GM18520 (cell line): ENCODE results near the gene ATXN7L2.

ENCODE experiments used
- ATAC-seq: cut with Tn5 transposase; IDR thresholded peaks from one replicate; pipeline ENCODE4 v1.9.1; 2021; ENCODE audit not compliant: unreplicated experiment

ATXN7L2 gene

GRCh38 chr1:109495738-109496137 is 12.0 kb downstream of the ATXN7L2 start:
- no peak for ATAC-seq

DNA sequence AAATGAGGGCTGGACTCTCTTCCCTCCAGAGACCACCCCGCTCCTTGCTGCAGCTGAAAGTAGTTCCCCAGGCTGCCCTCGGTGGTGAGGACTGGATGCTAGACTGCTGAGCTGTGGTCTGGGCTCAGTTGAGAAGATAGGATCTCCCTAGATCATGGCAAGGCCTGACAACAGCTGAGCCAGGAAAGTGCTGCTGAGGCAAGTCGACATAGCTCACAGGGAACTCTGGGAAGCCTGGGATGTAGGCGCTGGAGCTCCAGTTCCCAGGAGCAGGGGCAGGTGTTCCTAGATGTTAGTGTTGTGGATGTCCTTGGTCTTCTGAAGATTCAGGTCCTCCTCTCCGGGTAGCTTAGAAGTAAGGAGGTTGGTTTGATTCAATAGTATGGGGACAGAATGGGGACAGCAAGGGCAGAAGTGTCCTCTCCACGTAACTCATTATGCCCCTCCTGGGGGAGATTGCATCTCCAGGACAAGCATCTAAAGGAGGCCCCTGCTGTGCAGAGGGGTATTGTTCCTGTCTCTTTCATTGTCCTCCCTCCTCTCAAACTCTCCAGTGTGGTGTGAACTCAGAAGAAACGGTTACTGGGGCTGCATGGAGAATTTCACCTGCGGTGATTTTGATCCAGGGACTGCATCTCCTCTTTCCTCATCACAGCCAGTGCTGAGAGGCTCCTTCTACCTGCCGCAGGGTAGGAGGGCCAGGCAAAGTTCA is 13.9 kb downstream of the ATXN7L2 start:
- ATAC-seq, result no peak

DNA sequence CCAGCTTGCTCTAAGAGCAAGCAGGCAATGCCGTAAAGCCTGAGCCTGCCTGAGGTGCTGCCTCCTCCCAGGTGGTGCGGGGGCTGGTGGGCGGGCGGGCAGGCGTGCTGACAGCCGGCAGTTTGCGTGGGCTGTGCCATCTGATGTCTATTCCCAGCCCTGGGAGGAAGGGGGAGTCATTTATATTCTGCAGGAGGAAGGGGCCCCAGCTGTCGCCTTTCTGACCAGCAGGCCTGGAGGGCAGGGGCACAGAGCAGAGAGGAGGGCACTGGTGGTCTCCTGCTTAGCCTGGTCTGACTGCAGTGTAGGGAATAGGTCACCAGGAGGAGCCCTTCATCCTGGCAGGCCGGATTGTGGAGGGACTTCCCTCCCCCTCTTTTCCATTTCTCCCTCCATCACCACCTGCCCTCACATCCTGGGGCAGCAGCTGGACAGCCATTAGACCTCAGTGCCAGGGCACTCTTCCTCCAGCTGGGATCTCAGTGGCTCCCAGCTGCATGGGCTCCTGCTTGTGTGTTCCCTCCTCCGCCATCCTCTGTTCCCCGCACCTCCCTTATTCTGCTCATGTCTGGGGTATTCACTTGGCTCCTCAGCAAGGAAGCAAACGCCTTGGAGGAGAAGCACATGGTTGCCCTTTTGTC is 14.6 kb downstream of the ATXN7L2 start:
- ATAC-seq, result no peak

DNA sequence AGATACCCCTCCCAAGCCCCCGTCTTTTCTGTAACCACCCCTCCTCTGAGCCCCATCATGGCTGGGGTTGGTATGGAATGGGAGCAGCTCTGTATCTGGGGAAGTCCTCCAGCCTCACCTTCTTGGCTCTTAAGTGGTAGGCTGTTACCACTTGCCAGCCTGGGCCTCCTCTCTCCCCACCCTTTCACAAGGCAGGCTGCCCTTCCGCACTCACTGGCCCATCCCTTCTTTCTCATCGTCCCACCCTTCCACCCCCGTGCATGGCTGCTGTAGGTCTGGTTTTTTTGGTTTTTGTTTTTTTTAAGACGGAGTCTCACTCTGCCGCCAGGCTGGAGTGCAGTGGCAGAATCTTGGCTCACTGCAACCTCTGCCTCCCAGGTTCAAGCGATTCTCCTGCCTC is 15.4 kb downstream of the ATXN7L2 start:
- ATAC-seq, result no peak

DNA sequence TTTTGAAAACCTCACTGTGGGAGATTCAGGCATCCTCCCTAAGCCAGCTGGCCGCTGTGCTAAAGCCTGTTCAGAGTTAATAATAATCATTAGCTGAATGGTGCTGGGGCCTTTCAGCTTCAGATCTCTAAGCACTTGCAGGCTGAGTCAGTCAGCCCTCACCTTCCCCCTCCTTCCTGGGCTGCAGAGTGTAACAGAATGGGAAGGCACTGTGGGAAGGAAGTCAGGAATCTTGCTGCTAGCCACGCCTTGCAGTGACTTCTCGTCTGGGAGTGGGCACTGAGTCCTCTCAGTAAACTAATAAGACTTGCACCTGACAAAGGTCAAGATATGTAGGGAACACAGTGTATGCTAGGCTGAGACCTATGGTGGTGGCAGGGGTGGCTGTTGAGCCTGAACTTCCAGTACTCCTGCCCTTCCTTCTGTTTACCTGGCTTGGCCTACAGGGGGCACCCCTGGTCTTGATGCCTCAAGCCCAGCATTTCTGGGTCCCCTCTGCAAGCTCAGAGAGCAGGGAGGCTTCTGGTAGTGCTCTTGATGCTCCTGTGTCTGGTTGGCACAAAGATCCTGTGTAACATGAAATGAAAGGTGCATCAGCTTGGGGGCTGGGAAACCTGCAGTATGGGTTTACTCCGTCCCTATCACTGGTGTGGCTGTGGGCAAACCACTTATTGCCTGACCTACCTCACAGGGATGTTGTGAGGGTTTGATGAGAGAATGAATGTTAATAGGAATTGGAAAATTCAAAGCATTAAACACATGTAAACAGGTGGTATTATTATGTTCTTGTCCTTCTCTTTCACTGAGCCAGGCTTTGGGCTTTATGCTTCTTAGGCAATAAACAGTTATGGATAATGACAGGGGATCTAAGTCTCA is 16.2 kb downstream of the ATXN7L2 start:
- ATAC-seq, result no peak

DNA sequence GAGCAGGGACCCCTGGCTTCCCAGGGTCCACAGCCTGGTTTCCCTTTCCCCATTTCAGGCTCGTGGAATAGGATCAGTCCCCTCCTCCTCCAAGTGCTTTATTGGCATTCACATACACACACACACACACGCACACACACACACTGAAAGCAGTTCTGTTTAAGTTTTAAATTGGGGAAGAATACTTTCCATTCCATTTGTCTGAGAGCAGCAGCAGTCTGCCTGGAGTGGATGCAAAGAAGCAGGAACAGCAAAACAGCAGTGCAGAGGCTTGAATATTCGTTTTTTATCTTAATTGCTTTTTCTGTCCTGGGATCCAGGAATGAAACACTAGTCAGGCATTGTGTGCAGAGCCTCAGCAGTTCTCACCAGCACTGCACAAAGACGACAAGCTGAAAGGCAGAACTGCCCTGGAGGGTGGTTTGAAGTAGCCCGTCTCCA is 17.3 kb downstream of the ATXN7L2 start:
- ATAC-seq, result no peak

GRCh38 chr1:109501644-109502363 is 18.1 kb downstream of the ATXN7L2 start:
- ATAC-seq, result no peak

DNA sequence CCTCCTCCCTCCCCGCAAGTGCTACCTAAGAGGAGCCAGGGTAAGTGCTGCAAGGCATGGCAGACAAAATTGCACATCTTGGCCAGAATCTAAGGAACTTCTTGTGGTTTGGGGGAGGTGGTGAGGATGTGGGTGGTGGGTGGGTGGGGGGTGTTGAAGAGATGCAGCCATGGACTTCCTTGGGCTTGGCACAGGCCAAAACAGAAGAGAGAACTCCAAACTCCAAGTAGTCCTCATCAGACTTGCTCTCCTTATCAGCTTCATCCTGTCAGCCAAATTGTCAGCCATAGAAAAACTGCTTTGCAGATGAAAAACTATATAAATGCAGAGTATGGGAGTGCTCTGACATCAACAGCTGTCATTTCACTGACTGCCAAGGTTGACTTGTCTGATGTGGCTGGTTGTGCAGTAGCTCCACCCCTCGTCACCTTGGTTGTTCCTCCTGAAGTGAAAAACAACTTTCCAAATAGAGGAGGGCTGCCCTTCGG is 18.7 kb downstream of the ATXN7L2 start:
- no peak for ATAC-seq

GRCh38 chr1:109503935-109504334 is 20.2 kb downstream of the ATXN7L2 start:
- no peak for ATAC-seq

DNA sequence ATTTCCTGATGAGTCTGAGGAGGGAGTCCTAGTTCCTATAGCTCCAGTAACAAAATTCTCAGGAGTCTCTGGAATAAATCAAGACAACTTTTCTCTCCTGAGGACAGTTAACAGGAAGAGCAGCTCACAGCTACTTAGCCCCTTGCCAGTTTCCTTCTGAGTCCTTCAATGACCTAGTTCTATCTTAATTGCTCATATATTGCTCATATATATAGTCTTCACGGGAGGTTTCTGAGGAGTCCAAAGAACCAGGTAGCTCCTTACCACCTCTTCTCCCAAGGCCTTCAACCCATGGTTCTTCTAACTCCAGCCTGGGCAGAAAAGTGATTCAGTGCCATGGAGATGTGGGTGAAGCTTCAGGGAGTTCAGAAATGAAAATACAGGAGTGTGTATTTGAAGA is 21.3 kb downstream of the ATXN7L2 start:
- ATAC-seq, result no peak

GRCh38 chr1:109508001-109508872 is 24.5 kb downstream of the ATXN7L2 start:
- ATAC-seq, result no peak

DNA sequence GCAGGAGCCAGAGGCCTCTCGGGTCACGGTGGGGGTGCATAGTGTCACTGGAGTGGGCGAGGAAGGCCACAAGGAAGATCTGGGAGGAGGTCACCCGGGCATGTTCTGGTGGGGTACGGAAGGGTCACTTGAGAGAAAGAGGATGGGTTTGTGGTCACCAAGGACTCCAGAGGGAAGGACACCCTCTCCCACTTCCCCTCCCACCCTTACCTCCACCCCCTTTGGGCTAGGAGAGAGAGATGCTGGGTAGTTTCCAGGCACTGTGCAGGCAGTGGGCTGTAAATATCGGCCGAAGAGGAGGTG is 25.1 kb downstream of the ATXN7L2 start:
- no peak for ATAC-seq

DNA sequence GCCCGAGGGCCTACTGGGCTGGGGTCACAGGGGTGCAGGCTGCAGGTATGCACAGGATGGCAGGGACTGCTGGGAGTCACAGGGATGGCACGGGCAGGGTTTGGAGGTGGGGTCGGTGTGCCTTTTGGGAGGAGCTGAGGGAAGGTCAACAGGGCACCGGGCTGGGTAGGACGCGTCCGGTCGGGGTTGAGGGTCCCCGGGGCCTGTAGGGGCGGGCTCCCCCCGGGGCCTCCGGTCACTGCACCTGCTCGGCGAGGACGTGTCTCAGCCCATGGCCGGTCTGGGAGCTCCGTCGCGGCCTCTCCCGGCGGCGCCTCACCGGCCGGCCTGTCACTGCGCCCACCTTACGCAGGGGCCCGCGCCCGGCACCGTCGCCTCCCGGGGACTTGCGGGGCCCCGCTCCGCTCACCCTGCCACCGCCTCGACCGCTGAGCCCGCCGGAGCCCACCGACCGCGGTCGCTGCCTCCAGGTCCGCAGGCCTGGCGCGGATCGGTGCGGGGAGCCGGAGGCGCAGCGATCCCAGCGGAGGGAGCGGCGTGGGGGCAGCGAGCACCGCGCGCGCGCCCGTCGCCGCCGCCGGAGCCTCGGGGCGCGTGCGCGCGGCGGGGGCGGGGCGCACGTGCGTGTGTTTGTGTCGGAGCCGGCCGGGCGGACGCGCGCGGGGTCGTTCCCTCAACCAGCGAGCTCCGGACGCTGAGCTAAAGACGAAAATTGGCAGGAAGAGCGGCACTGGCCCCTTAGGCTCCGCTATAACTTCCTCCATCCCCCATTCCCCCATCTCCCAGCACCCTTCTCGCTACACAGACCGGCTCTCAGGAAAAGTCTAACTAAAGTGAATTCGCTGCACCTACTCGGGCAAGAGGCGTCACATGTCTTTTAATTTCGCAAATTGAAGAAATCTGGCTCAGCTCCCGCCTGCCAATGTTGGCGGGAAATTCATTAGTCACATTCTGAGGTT is 25.8 kb downstream of the ATXN7L2 start, which contains the start of gene AMIGO1:
Gene AMIGO1 (minus strand): TSS at position 552 of the 959 bp plus-strand sequence. CDS start 815 bp downstream, outside the sequence.
- no peak for ATAC-seq

DNA sequence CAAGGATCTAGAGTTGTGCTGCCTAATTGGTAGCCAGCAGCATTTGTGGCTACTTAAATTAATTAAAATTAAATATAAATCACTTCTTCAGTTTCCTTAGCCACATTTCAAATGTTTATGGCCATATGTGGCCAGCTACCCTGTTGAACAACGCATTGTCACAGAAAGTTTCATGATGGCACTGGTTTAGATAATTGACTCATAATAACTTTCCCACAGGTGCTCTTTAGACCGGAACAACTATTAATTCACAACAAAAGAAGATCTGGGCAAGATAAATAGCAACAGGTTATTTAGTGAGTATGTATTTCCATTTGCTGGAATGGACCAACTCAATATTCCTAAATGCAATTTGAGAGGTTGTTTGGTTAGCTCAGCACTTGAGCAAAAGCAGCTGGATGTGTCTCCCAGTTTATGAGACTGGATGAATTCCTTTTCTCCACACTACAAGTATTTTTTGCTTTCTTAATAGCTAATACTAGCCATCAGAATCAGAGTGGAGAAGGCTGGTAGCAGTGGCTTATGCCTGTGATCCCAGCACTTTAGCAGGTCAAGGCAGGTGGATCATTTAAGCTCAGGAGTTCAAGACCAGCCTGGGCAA is 29.5 kb downstream of the ATXN7L2 start:
- ATAC-seq, result no peak

- ATAC-seq, result no peak
These were observed 31.1 kb downstream of the ATXN7L2 start for GRCh38 chr1:109514846-109515245.

DNA sequence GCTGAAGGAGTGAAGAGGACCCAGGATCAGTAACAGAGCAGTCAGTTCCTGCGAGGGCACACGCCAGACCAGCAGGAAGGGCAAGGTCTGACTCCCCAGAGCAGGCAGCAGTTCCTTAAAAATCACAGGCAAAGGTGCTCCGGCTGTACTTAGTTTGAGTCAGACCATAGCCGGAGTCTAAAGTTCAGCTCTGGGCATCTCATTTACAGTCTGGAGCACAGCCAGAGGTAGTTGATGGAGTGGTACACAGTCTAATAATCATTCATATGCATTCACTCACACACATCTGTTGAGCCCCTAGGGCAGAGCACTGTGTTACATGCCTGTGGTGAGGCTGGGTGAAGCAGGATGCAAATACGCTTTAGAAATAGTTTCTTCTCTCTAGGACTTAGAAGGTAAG is 33.2 kb downstream of the ATXN7L2 start:
- no peak for ATAC-seq

- no peak for ATAC-seq
These were observed 33.6 kb downstream of the ATXN7L2 start for GRCh38 chr1:109517337-109517736.
